ENCODE measurements around the gene TPRG1.

DNA sequence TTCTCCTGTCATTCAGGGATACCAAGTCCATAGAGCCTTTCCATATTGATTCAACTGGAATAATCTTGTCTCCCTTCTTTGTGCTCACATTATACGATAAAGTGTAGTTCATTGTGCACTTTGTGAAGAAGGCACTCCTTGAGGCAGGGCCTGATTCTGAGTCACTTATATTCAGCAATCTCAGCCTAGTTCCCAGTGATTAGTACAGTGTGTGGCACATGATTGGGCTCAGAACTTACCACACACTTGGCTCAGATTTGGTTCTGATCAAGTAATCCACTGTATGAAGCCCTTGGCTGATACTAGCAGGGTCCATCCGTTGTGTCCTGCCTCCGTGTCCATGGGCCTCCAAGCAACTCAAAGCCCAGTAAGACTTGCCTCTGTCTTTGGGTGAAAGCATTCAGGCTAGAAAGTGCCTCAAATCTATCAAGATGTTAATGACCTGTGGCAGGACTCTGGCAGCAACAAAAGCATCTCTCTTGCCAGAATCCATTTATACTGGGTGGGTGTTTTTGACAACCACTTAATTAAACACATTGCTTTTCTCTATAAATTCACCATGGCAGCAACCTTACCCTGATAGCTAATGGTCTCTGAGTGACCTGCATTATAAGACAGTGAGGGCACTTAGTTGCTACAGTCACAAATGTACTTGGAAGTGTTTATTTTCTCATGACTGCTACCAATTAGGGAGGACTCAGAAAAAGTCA, 51.3 kb downstream of the TPRG1 start:
- no peak for TF ChIP-seq ZNF282 (CRISPR knock-in tag; IDR thresholded peaks at IDR 0.05)
- TF ChIP-seq POLR2AphosphoS5 (IDR thresholded peaks at IDR 0.05; ENCODE audit: control insufficient read depth, insufficient read depth, low read depth, low read length): no peak
- TF ChIP-seq RFX5 (IDR thresholded peaks at IDR 0.05; ENCODE audit: low read depth, low read length): no peak
- TF ChIP-seq PTBP1 (IDR thresholded peaks at IDR 0.05; ENCODE audit: low read depth, low read length): no peak
- no peak for TF ChIP-seq BMI1 (IDR thresholded peaks at IDR 0.05; ENCODE audit: low read length)
- TF ChIP-seq HDGF (IDR thresholded peaks at IDR 0.05): no peak
- TF ChIP-seq, protein P1, sequence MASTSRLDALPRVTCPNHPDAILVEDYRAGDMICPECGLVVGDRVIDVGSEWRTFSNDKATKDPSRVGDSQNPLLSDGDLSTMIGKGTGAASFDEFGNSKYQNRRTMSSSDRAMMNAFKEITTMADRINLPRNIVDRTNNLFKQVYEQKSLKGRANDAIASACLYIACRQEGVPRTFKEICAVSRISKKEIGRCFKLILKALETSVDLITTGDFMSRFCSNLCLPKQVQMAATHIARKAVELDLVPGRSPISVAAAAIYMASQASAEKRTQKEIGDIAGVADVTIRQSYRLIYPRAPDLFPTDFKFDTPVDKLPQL (IDR thresholded peaks at IDR 0.05; ENCODE audit: extremely low read depth, insufficient read length): no peak
- no peak for TF ChIP-seq MAZ (CRISPR knock-in tag; conservative IDR thresholded peaks at IDR 0.05 in 1 of 2, IDR thresholded peaks at IDR 0.05 in 1 of 2)

All from K562 (cell line).